HepG2 (cell line): Measurements from ENCODE around the gene PPIC. TPM values are rescaled to one million over a fixed set of nuclear protein-coding genes. Genes with fewer than 3 reads are reported as not detected.

Experiments
- CBX2 ChIP-seq, 2 experiments: fragments of 200-600 bp in 1 of 2; sonication (generic); formaldehyde crosslinking in 1 of 2; IDR thresholded peaks; 2 replicates each; pipeline versions ENCODE4 v1.7.0 to v1.8.1; 2018 to 2022; ENCODE audit warnings: low read depth in 2 of 2, low read length in 1 of 2, mild to moderate bottlenecking in 1 of 2, missing genetic modification reagents in 1 of 2
- GABPB1 ChIP-seq: IDR thresholded peaks from 2 replicates; pipeline ENCODE4 v1.6.1; 2016; ENCODE audit warnings: mild to moderate bottlenecking, missing genetic modification reagents, moderate library complexity, missing compliant biosample characterization
- HNF4A ChIP-seq: sonication (generic); formaldehyde crosslinking; IDR thresholded peaks from 2 replicates; pipeline ENCODE4 v1.4.0; 2020; ENCODE audit warnings: missing genetic modification reagents
- JARID2 ChIP-seq: sonication (generic); formaldehyde crosslinking; IDR thresholded peaks from 2 replicates; pipeline ENCODE4 v1.8.1; 2023; ENCODE audit warnings: missing genetic modification reagents, inconsistent platforms; ENCODE audit not compliant: insufficient replicate concordance
- MTF1 ChIP-seq: sonication (generic); formaldehyde crosslinking; IDR thresholded peaks from 2 replicates; pipeline ENCODE4 v1.5.0; 2020; ENCODE audit warnings: missing genetic modification reagents
- NFKBIZ ChIP-seq: IDR thresholded peaks from 2 replicates; pipeline ENCODE4 v1.6.1; 2018; ENCODE audit warnings: missing genetic modification reagents, missing compliant biosample characterization
- NR2C2 ChIP-seq: sonication (generic); formaldehyde crosslinking; IDR thresholded peaks from 2 replicates; pipeline ENCODE4 v1.4.0; 2020; ENCODE audit warnings: missing genetic modification reagents, mild to moderate bottlenecking, moderate library complexity, borderline replicate concordance
- PATZ1 ChIP-seq: sonication (generic); formaldehyde crosslinking; IDR thresholded peaks from 2 replicates; pipeline ENCODE4 v1.4.0; 2020; ENCODE audit warnings: missing genetic modification reagents
- PAXIP1 ChIP-seq: sonication (generic); formaldehyde crosslinking; conservative IDR thresholded peaks from 2 replicates; pipeline ENCODE4 v1.4.0; 2020; ENCODE audit warnings: mild to moderate bottlenecking, missing genetic modification reagents, moderate library complexity
- PCBP1 ChIP-seq: fragments of 200-400 bp; formaldehyde crosslinking; IDR thresholded peaks from 2 replicates; pipeline ENCODE4 v1.6.1; 2017; ENCODE audit warnings: mild to moderate bottlenecking, low read depth, low read length, borderline replicate concordance
- RORA ChIP-seq: sonication (generic); formaldehyde crosslinking; IDR thresholded peaks from 2 replicates; pipeline ENCODE4 v1.5.0; 2020; ENCODE audit warnings: mild to moderate bottlenecking, missing genetic modification reagents, moderate library complexity
- TBX2 ChIP-seq: sonication (generic); formaldehyde crosslinking; IDR thresholded peaks from 2 replicates; pipeline ENCODE4 v1.5.0; 2020; ENCODE audit warnings: missing genetic modification reagents, mild to moderate bottlenecking, borderline replicate concordance
- THYN1 ChIP-seq: sonication (generic); formaldehyde crosslinking; IDR thresholded peaks from 2 replicates; pipeline ENCODE4 v1.8.1; 2023; ENCODE audit warnings: low read depth, mild to moderate bottlenecking, moderate library complexity, missing genetic modification reagents, borderline replicate concordance
- TMF1 ChIP-seq: sonication (generic); formaldehyde crosslinking; IDR thresholded peaks from 2 replicates; pipeline ENCODE4 v1.8.1; 2022; ENCODE audit warnings: low read depth, missing genetic modification reagents
- USF2 ChIP-seq, 2 experiments: sonication (generic) in 1 of 2; formaldehyde crosslinking in 1 of 2; IDR thresholded peaks; 2 replicates each; pipeline versions ENCODE4 v1.5.1 to v1.6.1; 2011 to 2020; ENCODE audit warnings: borderline replicate concordance in 1 of 2, low read depth in 1 of 2, low read length in 1 of 2, mild to moderate bottlenecking in 1 of 2, missing genetic modification reagents in 1 of 2, moderate library complexity in 1 of 2
- ZNF263 ChIP-seq: sonication (generic); formaldehyde crosslinking; IDR thresholded peaks from 2 replicates; pipeline ENCODE4 v1.4.0; 2020; ENCODE audit warnings: missing genetic modification reagents
- ZNF580 ChIP-seq: IDR thresholded peaks from 2 replicates; pipeline ENCODE4 v1.6.1; 2016; ENCODE audit warnings: low read depth, borderline replicate concordance
- ZNF629 ChIP-seq: sonication (generic); formaldehyde crosslinking; conservative IDR thresholded peaks from 2 replicates; pipeline ENCODE4 v1.5.0; 2020; ENCODE audit warnings: missing genetic modification reagents
- ZNF7 ChIP-seq: IDR thresholded peaks from 2 replicates; pipeline ENCODE4 v1.6.1; 2016; ENCODE audit warnings: missing biosample characterization, missing genetic modification reagents
- ZNF740 ChIP-seq: sonication (generic); formaldehyde crosslinking; IDR thresholded peaks from 2 replicates; pipeline ENCODE4 v1.4.0; 2020; ENCODE audit warnings: missing genetic modification reagents
- polyA plus RNA-seq, 8 experiments: library from polyadenylated mRNA; depleted of rRNA in 3 of 8; stranded (reverse) in 7 of 8; unstranded in 1 of 8; fragments of >200 nt; fragmentation: Illumina TruSeq in 4 of 8; extraction: Trizol in 4 of 8; gene quantifications; 2 replicates each; pipeline versions ENCODE4 v1.2.1 to v1.2.3, GENCODE V29; 2011 to 2016; ENCODE audit warnings: low read depth in 4 of 8, missing spikeins in 1 of 8, mixed read lengths in 1 of 8; ENCODE audit not compliant: insufficient read depth in 1 of 8
- total RNA-seq, 5 experiments: library from RNA; depleted of rRNA; stranded (reverse); fragments of >200 nt; fragmentation: Illumina TruSeq; extraction: Trizol; gene quantifications; 2 replicates each; pipeline ENCODE4 v1.2.3, GENCODE V29; 2016; ENCODE audit warnings: low read depth in 1 of 5

Gene PPIC
- total and polyA plus RNA-seq, 2 of the 13 experiments (the other 11 are each of a cell fraction or from before 2014, with no cell fraction given), result 6.2 to 17.2 TPM

- TF ChIP-seq JARID2 (CRISPR knock-in tag) (no peak), ZNF263 (CRISPR knock-in tag) (peak; percentile 95), PATZ1 (CRISPR knock-in tag) (peak; percentile 96), ZNF740 (CRISPR knock-in tag) (no peak), ZNF629 (no peak), PAXIP1 (CRISPR knock-in tag) (no peak), ZNF7 (no peak), RORA (no peak), NFKBIZ (CRISPR knock-in tag) (peak; percentile 22; the same call in 1 of the 2 replicates), THYN1 (CRISPR knock-in tag) (no peak; the same call in 1 of the 2 replicates), PCBP1 (no peak), USF2 (IDR thresholded peaks at IDR 0.05; ENCODE audit: low read depth, low read length) (no peak), USF2 (CRISPR knock-in tag; IDR thresholded peaks at IDR 0.05; ENCODE audit: borderline replicate concordance) (no peak), HNF4A (no peak), TMF1 (CRISPR knock-in tag) (0 out of 2 replicates have a peak, but pooled peaks have one; percentile 9), NR2C2 (CRISPR knock-in tag) (peak; percentile 34; the same call in 1 of the 2 replicates), MTF1 (CRISPR knock-in tag) (no peak), ZNF580 (no peak), GABPB1 (CRISPR knock-in tag) (peak; percentile 66; the same call in 1 of the 2 replicates), TBX2 (peak; percentile 63; the same call in 1 of the 2 replicates), CBX2 (IDR thresholded peaks at IDR 0.05; ENCODE audit: low read depth, low read length) (no peak), CBX2 (CRISPR knock-in tag; IDR thresholded peaks at IDR 0.05; ENCODE audit: low read depth) (no peak)
These were observed at the start of gene PPIC (continued) for GRCh38 chr5:123036391-123037103.
